DMS153 treated with DMSO at 0.1 percent for 48 hours (cell line): ENCODE data around the gene EGFL7.

Source experiments
- DNase-seq: peaks from one replicate; lab custom pipeline; 2025; ENCODE audit not compliant: unreplicated experiment; lab: John Stamatoyannopoulos, UW

EGFL7 gene

GRCh38 chr9:136662656-136663581, at the start of gene EGFL7:
Gene EGFL7, plus strand, starts transcription at chr9:136662916. Its CDS starts 5,367 bp downstream, at chr9:136668283.
- no peak for DNase-seq

- no peak for DNase-seq
Observed at GRCh38 chr9:136613824-136614371, 48.8 kb upstream of the EGFL7 start.

GRCh38 chr9:136614372-136614922, 48.3 kb upstream of the EGFL7 start:
- DNase-seq = no peak

- DNase-seq = no peak
Observed at GRCh38 chr9:136614967-136615623, 47.6 kb upstream of the EGFL7 start.

- DNase-seq = no peak
Observed at GRCh38 chr9:136615631-136616306, 46.9 kb upstream of the EGFL7 start.

- no peak for DNase-seq
Observed at GRCh38 chr9:136616307-136616635, 46.4 kb upstream of the EGFL7 start.

GRCh38 chr9:136616948-136617695, 45.6 kb upstream of the EGFL7 start:
- no peak for DNase-seq

- no peak for DNase-seq
Observed at GRCh38 chr9:136617746-136618579, 44.8 kb upstream of the EGFL7 start.

GRCh38 chr9:136618580-136619547, 43.9 kb upstream of the EGFL7 start:
- no peak for DNase-seq

- DNase-seq = no peak
Observed at GRCh38 chr9:136619742-136620440, 42.8 kb upstream of the EGFL7 start.

- no peak for DNase-seq
Observed at GRCh38 chr9:136620441-136621018, 42.2 kb upstream of the EGFL7 start.

- DNase-seq = no peak
Observed at GRCh38 chr9:136621019-136621733, 41.5 kb upstream of the EGFL7 start.

GRCh38 chr9:136621734-136622093, 41.0 kb upstream of the EGFL7 start:
- no peak for DNase-seq

GRCh38 chr9:136622538-136622948, 40.2 kb upstream of the EGFL7 start:
- no peak for DNase-seq

GRCh38 chr9:136623016-136623841, 39.5 kb upstream of the EGFL7 start:
- no peak for DNase-seq

- peak; percentile 18 for DNase-seq
Observed at GRCh38 chr9:136623842-136624183, 38.9 kb upstream of the EGFL7 start.
